HG03039 (cell line): Measurements from ENCODE around the gene OR2F2.

Source experiments
- ATAC-seq: cut with Tn5 transposase; IDR thresholded peaks from one replicate; pipeline ENCODE4 v1.9.1; 2021; ENCODE audit warnings: mild to moderate bottlenecking, moderate library complexity; ENCODE audit not compliant: unreplicated experiment

Gene OR2F2, protein sequence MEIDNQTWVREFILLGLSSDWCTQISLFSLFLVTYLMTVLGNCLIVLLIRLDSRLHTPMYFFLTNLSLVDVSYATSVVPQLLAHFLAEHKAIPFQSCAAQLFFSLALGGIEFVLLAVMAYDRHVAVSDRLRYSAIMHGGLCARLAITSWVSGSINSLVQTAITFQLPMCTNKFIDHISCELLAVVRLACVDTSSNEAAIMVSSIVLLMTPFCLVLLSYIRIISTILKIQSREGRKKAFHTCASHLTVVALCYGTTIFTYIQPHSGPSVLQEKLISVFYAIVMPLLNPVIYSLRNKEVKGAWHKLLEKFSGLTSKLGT

DNA sequence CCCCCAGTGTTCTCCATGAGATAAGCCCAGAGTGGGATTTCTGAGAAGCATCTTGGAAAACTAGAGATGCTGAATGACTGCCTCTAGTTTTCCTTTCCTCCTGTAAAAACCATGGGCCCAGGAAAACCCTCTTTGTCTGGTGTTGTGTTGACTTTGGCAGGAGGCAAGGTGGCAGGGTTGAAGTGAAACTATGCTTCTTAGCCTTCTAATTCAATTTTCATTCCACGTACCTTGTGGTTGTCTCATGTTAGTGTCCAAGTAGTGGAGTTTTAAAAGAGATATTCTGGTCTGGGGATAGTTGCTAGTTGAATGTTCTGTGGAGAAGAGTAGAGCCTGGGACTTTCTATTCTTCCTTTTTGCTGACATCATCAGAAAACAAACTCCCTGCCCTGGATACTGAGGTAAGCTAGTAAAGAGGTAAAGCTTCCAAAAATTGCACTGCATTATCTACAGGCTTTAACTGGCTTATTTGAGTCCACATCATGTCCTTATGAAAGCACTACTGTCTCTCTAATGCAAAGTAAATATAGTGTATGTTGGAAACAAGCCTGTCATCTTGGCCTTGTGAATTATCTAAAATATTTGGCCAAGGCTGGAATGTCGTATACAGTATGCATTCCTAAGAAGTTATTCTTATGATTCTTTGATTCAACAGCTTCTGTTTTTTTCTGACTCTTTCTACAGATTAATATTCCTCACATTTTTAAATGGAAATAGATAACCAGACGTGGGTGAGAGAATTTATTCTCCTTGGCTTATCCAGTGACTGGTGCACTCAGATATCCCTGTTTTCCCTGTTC lies at the start of gene OR2F2:
Gene OR2F2 (plus strand): TSS at position 708 of the 800 bp plus-strand sequence. CDS start 0 bp downstream, at position 708.
- ATAC-seq = no peak

DNA sequence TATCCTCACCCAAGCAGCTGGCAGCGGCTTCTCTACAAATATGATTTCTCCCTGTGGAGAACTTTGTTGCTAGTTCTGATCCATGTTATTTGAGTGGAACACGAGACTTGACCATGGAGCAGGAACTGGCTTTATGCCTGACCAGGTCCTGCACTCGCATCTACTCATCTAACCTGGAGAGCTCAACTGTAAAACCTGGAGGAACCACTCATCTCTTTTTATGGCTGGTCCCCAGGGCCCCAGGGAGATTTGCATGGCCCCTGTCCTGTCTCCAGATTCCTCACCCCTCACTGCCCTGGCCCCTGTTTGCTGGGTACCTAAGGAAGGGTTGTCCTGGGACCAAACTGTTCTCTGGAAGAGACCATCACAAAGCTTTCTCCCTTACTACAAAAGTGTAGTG lies 49.1 kb upstream of the OR2F2 start:
- no peak for ATAC-seq

DNA sequence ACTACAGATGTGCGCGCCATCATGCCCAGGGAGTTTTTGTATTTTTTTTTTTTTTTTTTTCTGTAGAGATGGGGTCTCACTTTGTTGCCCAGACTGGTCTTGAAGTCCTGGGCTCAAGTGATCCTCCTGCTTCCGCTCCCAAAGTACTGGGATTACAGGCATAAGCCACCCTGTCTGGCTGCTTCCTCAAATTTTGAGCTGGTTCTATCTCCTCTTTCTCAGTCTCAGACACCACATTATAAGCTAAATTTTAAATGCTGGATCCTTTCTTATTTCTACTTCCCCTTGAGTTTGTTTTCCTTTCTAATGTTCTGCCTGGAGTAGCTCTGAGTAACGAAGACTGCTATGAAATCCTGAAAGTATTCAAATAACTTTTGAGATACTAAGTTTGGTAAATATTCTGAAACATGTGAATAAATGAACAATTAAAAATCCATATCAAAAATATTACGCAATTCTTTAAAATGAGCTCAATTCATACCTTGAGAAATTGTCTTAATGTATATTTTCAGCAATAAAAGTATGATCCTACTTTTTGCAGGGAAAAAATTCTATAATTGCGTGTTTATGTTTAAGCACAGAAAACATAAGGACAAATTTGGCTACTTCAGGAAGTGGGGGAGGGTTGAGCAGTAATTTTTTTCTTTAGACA lies 48.1 kb upstream of the OR2F2 start:
- ATAC-seq = no peak

DNA sequence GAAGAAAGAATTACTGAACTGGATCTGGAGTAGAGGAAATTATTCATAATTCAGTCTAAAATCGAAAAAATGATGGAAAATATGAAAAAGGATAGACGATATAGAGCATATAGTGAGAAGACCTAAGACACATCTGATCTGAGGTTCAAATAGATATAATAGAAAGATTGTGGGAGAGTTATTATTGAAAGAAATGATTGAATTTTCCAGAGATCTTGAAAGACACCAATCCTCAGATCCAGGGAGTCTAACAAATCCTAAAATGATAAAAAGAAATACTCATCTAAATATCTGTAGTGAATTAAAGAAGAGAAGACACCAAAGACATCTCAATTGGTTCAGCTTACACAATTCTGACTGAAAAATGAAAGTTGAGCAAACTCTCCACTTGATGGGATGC lies 46.0 kb upstream of the OR2F2 start:
- no peak for ATAC-seq

DNA sequence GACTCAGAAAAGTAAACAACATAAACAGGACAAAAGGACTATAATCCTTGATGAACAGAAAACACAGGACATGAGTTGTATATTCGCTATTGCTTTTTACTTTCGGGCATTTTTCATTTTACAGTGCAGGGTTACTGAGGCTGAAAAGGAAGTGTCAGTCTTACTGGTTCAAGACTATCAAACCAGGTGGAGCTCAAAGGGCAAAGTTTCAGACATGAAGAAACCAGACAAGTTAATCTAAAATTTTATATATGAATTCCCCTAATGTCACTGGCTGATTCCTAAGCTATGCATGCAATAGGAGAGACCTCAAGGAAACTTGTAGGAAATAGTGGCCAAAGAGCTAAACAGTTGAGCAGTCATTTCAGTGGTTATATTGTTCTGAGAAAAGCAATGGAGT lies 44.5 kb upstream of the OR2F2 start:
- ATAC-seq = no peak

DNA sequence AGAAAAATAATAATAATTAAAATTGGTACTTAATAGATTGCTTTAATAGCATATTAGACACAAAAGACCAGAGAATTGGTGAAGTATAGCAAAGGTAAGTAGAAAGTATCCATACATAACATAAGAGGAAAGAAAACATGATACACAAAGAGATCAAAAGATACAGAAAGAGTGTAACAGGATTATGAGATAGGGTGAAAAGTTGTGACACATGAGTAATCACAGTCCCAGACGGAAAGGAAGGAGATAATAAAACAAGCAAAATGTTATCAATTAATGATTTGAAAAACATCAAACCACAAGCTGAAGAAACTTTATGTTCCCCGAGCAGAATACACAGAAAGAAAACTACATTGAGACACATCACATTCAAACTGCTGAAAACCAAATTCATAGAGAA lies 43.6 kb upstream of the OR2F2 start:
- no peak for ATAC-seq

DNA sequence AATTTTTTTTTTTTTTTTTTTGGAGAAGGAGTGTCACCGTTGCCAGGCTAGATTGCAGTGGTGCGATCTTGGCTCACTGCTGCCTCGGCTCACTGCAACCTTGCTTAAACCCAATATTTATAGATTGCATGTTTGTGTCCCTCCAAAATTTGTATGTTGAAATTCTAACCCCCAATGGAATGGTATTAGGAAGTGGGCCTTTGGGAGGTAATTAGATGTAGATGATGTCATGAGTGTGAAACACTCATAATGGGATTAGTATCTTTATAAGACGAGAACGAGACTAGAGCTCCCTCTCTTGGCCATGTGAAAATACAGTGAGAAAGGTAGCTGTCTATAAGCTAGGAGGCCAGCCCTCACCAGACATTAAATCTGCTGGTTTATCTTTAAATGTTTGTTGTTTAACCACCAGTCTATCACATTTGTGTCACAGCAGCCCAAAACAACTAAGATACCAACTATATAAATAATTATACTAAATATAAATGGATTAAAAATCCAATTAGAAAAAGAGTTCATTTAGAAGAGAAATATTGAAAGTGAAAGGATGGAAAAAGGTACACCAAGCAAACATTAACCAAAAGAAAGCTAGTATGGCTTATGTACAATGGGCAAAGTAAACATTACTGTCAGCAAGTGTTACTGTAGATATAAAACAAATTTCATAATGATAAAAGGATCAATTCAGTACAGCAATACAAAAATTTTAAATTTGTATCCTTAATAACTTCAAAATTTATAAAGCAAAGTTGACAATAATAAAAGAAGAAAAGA lies 42.3 kb upstream of the OR2F2 start:
- ATAC-seq = peak; percentile 99

DNA sequence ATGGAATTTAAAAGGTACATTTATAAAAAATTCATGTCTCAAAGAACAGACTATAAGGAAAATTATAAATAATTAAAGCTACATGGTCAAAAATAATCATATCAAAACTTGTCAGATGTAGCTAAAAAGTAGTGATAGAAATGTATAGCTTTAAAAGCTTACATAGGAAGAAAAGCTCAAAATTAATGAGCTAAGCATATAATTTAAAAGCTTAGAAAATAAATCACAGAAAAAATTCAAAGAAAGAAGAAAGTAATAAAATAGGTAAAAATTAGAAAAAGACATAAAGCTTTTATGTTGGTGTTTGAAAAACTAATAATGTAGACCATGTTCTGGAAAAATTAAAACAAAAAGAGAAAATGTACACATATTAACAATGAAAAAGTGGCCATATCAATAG lies 38.4 kb upstream of the OR2F2 start:
- no peak for ATAC-seq

DNA sequence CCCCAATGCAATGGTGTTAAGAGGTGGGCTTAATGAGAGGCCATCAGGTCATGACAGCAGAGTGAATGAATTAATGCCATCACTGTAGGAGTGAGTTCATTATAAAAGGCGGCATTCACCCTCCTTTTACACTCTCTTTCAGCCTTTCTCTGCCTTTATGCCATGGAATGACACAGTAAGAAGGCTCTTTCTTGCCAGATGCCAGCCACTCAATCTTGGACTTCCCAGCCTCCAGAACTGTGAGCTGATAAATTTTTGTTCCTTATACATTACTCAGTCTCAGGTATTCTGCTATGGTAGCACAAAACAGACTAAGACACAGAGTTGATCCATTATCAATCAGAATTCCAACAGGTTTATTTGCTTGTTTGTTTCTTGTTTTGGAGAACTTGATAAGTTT lies 36.2 kb upstream of the OR2F2 start:
- no peak for ATAC-seq

DNA sequence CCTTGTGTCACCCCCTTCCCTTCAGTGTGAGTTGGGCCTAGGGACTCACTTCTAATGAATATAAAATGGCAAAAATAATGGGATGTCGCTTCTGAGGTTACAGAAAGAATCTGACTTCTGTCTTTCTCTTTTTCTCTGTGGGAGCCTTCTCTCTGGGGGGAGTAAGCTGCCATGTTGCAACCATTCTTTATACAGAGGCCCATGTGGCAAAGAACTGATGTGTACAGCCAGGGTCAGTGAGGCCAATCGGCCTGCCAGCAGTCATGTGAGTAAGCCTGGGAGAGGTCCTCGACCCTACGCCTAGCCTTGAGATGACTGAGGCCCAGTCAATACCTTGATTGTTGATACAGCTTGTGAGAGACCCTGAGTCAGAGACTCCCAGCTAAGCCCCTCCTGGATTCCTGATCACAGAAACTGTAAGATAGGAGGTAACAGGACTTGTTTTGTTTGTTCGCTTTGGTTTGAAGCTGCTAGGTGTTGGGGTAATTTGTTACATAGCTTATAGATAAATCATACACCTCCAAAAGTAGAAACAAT lies 34.7 kb upstream of the OR2F2 start:
- no peak for ATAC-seq

DNA sequence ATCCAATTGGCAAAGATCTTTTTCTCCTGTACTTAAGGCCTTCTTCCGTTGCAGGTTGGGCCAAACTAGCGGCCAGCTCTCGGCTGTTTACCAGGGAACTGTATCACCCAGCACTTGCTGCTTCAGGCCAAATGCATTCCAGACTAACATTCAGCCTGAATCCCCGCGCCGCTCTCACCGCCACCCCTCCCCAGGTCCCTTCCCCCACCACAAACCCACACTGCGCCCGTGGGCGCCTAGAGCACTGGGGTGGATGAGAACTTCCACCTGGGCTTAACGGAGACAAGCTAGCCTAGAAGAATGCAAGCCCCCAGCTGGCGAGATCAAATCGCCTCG lies 33.7 kb upstream of the OR2F2 start:
- peak; percentile 26 for ATAC-seq

DNA sequence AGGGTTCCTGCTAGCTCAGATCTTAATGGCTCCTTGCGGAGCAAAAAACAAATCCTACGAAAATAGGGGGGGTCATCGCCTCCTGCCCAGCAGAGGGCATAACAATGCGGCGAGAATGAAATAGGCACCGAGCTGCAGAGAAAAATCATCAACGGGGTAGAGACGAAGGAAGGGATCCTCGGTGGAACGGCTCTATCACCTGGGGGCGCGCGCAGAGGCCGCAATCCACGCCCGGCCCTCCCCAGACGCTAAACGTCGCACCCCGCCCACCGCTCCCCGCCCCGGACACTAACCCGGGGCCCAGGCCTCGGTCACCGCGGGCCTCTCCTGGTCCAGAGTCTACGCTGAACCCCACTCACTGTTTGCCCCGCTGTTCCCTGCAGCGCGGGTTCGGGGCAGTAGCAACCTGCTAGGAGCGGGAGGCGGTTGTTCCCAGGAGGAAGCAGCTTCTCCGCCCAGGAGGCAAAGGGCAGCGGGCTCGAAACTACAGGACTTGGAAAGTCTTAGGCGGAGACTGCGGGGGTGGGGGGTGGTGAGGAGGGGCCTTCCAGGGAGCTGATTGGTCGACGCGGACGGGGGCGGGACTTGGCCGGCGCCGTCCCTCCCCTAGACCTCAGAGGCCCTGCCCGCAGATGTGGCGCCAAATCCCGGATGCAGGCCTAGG lies 33.2 kb upstream of the OR2F2 start, which contains the start of gene TCAF1:
Gene TCAF1 (minus strand): TSS at position 509 of the 664 bp plus-strand sequence. CDS start 25,568 bp downstream, outside the sequence.
- peak; percentile 93 for ATAC-seq

DNA sequence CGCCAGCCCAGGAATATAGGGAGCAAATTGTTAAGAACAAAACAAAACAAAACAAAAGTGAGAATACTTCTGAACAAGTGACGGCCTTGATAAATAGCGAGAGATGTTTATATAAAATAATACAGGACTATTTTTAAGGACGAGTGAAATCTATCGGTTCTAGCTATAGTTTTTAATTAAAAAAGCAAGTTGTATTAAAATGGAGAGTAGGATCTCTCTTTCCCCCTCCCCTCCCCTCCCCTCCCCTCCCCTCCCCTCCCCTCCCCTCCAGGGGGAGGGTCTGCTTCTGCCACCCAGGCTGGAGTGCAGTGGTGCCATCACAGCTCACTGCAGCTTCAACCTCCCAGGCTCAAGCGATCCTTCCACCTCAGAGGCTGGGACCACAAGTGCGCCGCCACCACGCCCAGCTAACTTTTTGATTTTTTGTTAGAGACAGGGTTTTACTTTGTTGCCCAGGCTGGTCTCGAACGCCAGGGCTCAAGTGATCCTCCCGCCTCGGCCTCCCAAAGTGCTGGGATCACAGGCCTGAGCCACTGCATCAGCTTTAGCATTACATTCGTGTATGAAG lies 32.6 kb upstream of the OR2F2 start:
- no peak for ATAC-seq

DNA sequence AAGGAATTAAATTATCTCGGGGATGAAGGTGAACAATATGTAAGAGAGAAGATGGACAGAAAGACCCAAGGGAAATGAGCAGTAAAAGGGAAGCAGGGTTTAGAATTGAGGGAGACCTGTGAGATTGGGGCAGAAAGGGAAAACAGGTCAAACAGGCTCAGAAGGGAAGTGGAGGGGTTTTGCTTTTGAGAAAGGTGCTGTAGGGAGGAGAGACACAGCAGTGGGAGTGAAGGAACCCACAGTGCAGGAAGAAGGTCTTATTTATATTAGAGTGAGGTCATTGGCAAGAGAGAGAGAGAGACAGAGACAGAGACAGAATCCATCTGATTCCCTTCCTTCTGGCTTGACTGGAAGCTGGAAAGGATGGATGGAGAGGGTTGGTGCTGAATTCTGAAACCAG lies 29.5 kb upstream of the OR2F2 start:
- ATAC-seq = no peak

DNA sequence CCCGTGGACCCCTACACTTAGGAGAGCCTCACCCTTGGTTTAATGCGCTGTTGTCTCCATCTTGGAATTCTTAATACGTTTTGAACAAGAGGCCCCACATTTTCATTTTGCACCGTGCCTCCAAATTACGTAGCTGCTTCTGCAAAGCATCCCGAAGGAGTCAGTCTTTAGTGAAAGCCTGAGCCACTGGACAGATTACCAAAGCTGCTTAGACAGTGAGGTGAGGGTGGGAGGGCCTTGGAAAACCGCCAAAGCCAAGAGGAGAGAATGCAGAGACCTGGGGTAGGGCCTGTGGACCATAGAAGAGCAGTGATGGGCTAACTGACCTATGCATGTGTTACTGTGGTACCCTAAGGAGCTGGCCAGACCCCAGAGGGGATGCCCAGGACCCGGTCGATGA lies 28.9 kb upstream of the OR2F2 start:
- ATAC-seq = no peak

DNA sequence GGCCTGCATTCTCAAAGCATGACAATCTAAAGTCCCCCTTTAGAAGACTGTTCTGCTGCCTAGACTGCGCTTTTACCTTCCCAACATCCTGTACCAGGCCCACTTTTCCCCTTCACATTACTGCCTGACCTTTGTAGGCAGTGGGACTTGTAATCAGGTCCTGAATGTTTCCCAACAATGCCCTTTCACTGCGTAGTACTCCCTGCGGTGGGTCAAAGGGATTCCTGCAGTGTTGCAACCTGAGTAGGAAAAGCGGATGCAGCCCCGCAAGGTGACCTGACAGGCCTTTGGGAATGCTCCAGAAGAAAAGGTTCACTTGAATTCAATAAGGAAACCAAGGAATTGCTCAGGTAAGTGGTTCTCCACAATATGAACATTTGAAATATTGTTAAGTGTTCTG lies 28.1 kb upstream of the OR2F2 start:
- ATAC-seq = no peak

DNA sequence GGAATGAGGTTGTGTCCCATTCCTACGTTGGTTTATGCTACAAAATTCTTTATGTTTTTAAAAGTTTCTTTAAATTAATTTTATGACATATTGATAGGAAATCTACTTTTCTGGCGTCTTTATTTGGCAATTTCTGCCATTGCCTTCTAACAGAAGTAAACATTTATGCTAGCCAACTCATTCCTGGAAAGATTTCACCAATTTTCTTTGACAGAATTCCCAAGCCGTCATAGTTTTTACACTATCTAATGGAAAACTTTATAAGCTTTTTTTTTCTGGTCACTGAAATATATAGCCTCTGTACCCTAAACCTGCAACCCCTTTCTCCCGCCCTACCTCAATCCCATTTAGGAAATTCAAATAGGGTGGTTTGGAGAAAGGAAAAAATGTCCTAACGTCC lies 26.9 kb upstream of the OR2F2 start:
- no peak for ATAC-seq

DNA sequence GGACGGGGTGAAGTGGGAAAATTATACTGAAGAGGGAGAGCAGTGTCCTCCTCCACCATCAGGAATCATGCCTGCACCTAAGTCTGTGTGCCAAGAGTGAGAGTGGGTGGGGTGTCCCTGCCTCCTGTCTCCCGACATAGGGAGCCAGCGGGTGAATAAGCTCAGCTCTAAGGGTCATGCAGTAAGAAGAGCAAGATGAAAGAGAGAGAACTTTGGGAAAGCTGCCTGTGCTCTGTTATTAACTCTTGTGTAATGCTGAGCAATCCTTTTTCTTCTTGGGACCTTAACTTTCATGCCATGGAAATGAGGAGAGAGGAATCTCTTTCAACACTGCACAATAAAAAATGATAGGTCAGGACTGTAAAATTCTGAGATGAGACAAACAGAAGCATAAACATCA lies 25.2 kb upstream of the OR2F2 start:
- no peak for ATAC-seq

DNA sequence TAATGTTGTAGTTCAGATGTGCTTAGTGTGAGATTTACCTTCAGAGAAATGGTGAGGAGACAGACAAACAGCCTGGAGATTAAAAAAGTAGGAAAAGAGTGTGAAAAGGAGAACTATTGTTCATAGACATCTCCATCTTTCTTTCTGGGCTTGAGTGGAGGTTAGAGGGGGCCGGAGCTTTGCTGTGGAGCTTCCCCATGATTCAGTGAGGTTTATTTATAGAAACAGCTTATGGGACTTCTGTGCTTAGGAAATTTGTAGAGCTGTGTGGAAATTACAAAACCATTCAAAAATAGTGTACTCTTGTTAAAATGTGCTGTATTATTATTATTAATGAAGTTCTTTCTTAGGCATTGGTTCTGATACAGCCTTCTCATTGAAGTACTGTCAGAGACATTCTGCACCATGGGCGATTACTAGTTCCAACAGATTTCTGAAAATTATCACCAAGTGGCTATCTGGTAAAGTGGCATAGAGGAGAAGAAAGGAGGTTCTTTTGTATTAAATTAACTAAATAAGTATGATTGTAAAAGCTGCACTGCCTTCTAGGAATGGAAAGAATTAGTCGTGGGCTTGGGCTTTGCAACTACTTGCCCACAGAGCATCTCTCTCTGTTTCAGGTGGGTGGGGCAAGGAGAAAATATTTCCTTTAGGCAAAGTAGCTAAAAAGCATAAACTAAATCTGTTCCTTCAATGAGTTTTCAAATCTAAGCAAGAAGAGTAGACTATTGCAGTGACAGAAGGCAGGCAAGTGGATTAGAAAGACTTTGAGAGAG lies 24.4 kb upstream of the OR2F2 start:
- ATAC-seq = no peak
